Peyer's patch (tissue), 4 donors: ENCODE results near the gene SGSM2.
A peak's percentile ranks its signal among the peaks of the same experiment; 100 is the strongest.

Experiments used
- CTCF ChIP-seq, 6 experiments: fragments of 450-650 bp in 4 of 6; fragments of 200-600 bp in 2 of 6; sonication (generic) in 1 of 6; IDR thresholded peaks; one replicate each; pipeline ENCODE4 v1.5.1; 2017 to 2019; ENCODE audit warnings: antibody characterized with exemption in 6 of 6, mild to moderate bottlenecking in 3 of 6, moderate library complexity in 1 of 6
- POLR2A ChIP-seq, 2 donors: fragments of 450-650 bp; IDR thresholded peaks; one replicate each; pipeline ENCODE4 v1.5.1; 2017; ENCODE audit warnings: antibody characterized with exemption in 2 of 2, mild to moderate bottlenecking in 2 of 2, moderate library complexity in 2 of 2

- peak; percentile 47 to 52 for TF ChIP-seq POLR2A (IDR thresholded peaks at IDR 0.05)
- TF ChIP-seq CTCF (IDR thresholded peaks at IDR 0.05), result no peak
Observed at GRCh38 chr17:2303204-2304188, 33.8 kb upstream of the SGSM2 start, which contains the start of the genes SMG6 and SRR.
